GM19238 (cell line): ENCODE data around the gene PDLIM7.

Source experiments
- DNase-seq: peaks from one replicate; pipeline ENCODE4 v3.0.0; 2011; ENCODE audit warnings: low spot score; ENCODE audit not compliant: insufficient read length

PDLIM7 gene

DNA sequence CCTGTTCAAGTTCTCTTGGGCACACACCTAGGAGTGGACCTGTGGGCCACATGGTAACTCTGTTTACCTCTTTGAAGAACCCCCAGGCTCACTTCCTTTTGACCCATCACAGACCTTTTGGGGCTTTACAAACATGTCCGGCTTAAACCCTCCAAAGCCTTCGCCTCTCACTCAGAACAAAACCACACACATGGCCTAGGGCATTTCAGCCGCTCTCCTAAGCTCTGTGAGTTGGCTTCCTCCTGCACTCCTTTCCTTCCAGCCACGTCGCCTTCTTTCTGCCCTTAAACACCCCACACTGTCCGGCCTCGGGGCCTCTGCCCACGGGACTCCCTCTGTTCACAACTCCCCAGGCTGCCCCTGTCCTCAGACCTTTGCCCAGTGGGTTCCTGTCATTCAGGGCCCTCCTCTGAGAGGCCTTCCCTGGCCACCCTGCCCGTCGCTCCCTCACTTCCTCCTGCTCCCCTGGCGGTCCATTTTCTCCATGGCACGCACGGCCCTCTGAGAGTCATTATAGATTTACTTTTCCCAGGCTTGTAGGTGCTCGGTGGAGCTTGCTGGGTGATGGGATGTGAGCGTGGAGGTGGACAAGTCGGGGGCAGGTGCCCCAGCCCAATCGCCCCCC lies 10.3 kb upstream of the PDLIM7 start:
- no peak for DNase-seq

DNA sequence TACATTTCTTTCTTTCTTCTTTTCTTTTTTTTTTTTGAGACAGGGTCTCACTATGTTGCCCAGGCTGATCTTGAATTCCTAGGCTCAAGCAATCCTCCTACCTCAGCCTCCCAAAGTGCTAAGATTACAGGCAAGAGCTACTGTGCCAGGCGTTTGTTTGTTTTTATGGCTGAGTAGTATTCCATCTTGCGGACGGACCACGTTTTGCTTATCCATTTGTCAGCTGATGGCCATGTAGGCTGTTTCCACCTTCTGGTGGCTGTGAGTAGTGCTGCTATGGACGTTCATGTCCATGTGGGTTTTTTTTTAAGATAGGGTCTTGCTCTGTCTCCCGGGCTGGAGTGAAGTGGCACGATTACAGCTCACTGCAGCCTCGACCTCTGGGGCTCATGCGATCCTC lies 9.8 kb upstream of the PDLIM7 start:
- no peak for DNase-seq

DNA sequence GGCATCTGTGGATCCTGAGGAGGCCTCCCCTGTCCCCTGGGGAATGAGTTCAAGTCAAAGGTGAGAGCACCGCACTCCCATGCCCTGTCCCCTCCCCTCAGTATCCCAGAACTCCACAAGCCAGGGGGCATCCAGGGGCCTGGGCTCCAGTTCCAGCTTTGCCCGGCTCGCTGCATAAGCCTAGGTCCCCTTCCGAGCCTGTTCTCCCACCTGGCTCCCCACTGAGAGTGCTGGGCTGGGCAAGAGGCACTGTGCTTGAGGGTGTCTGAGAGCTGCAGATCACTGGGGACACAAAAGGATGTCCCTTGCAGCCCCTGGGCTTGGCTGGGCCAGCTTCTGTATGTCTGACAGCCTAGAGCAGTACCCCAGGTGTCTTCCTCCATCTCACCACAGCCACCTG lies 7.7 kb upstream of the PDLIM7 start:
- DNase-seq: no peak

DNA sequence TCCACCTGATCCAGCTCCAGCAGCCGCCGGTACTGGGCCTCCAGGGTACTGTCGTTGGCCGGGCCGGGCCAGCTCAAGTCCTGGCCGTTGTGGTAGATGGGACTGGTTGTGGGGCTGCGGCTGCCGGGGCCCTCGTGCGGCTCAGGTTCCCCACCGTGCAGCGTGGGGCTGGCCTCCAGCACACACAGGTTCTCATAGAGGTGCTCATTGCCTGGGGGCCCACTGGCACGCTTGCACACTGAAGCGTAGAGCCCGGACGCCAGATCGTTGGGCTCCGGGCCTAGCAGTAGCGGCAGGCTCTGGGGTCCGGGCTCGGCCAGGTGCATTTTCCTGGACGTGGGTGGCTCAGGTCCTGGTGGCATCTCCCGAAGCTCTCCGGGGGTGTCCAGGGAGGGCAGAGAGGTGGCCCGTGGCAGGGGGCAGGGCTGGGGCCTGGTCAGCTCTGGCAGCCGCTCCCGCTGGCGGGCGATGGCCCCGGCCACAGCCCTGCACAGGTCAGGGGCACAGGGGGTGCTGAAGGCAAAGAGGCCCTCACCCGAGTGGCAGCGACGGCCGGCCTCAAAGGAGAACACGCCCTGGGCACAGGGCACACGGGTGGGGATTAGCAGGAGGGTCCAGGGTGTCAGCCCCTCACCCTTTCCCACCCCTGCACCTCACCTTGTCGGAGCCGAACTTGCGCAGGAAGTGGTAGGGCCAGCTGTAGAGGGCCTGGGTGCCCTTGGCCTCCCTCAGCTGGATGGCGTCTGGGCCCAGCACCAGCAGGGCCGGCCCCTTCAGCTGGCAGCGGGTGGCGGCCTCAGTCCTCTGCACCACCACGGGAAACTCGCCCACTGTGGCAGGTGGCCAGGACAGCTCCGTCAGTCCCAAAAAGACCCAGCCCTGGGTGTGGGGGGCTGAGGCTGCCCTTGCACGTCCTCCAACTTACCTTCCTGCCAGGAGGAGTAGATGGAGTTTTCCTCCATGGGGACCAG lies 7.0 kb upstream of the PDLIM7 start:
- no peak for DNase-seq

DNA sequence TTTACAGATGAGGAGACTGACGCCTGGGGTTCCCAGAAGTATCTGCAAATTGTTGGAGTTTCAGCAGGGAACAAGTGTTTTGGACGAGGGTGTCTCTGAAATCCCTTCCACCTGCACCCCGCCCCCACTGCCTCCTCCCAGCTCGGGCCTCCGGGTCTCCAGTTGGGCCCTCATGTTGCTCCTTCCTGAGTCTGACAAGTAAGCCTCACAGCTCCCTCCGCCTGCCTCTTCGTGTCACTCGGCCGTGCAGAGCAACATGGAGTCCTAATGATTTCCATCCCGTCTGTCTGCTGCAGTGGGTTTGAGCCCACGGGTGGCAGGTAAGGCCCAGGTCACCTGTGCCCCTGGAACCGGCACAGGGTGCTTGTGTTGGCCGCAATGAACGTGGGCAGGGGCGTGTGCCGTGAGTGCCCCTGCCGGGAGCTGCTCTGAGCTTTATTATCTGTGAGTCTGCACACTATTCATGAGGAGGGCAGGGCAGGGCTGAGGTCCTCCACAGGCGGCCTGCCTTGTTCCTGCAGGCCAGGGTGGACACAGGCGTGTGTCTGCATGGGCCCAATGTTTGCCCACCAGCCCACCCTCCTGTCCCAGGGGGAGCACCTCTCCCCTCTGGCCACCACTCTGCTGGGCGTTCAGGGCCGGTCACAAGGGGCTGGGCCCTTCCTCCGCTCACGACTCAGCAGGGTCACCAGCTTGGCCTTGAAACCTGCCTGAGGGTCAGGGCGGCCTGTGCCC lies 6.1 kb upstream of the PDLIM7 start:
- DNase-seq: no peak

DNA sequence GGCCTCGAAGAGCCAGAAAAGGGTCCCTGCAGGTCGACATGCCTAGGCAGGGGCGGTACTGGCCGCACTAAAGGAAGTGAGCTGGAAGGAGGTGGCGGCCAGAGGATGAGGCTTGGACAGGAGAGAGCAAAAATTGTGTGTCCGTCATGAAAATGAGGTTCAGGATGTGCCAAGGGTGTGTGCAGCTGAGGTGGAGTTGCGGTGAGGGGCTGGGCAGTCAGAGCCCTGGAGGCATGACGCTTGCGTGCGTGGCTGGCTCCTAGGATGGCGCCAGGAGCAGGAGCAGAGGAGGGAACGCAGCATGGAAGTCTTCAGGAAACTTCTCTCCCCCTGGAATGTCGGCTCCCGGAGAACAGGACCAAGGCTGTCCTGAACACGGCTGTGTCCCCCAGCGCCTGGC lies 5.5 kb upstream of the PDLIM7 start:
- DNase-seq: no peak

DNA sequence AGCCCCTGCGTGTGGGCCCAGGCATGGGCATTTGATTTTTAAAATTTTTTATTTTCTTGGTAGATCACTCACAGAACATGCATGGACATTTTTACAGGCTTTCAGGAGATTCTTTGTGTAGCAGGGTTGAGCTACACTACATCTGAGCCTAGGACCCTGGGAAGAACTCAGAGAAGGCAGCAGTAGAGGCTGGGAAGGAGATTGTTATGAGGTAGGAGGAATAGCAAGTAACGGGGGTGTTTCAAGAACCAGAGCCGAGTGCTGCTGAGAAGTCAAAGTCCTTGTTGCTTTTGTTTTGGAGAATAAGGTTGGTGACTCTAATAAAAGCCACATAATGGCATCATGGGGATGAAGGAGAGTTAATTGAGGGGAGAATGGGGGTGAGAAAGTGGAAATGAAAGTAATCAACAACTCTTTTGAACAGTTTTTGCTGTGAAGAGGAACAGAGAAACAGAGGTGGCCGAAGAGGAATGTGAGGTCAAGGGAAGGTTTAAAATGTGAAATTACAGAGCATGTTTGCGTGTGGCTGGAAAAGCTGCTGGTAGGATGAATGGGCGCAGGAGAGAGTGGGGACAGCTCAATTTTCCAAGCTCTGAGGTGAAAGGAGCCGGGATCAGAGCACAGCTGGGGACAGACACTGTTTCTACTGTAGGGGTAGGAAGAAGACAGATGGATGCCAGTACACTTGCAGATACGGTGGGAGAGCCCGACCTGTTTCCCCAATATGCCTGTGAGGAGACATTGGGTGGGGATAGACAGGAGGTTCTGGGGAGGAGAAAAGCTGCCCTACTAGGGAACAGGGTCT lies 4.7 kb upstream of the PDLIM7 start:
- peak; percentile 63 for DNase-seq

DNA sequence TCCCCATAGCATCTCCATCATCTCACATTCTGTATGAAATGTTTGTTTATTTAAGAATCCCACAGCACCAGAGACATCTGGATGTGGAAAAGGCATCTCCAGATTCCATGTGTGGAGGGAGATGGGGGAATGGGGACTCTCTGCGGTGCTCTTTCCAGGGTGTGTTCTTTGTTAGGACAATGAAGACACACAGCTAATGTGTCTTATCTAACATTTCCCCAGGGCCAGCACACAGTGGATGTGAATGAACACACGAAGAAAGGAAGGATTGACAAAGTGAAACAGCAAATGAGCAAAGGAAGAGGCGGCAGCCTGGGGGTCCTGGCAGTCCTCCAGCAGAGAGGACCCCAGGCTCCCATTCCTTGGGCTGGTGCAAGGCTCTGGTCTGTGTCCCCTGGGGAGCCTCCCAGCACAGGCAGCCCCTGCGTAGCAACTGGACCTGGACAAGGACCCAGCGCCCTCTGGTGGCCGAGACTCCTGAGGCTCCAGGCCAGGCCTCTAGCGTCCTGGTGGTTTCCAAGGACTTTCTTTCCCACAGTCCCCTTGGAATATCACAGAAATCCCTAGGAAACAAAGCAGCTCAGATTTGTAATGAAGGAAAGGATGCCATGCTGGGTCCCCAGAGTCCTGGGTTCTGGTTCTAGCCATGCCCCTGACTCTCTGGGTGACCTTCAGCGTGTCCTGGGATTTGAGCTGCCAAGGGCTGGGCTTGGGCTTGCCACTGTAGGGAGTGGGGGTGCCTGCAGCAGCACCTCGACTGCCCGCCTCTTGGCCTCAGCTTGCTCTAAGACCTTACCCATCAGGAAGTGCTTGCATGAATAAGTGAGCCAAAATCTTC lies 3.5 kb upstream of the PDLIM7 start:
- peak; percentile 80 for DNase-seq

DNA sequence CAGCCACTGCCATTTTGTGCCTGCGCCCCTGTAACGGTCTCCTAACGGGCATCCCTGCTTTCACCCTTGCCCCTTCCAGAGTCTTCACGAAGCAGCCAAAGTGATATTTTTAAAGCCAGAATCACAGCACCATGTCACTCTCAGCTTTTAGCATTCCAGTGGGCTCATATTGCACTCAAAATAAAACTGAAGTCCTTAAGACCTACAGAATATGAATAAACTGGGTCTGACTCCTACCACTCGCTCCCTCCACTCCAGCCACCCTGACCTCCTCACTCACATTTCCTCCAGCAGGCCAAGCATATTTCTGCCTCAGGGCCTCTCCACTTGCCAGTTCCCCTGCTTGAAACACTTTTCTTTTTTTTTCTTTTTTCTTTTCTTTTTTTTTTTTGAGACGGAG lies 2.4 kb upstream of the PDLIM7 start:
- no peak for DNase-seq

DNA sequence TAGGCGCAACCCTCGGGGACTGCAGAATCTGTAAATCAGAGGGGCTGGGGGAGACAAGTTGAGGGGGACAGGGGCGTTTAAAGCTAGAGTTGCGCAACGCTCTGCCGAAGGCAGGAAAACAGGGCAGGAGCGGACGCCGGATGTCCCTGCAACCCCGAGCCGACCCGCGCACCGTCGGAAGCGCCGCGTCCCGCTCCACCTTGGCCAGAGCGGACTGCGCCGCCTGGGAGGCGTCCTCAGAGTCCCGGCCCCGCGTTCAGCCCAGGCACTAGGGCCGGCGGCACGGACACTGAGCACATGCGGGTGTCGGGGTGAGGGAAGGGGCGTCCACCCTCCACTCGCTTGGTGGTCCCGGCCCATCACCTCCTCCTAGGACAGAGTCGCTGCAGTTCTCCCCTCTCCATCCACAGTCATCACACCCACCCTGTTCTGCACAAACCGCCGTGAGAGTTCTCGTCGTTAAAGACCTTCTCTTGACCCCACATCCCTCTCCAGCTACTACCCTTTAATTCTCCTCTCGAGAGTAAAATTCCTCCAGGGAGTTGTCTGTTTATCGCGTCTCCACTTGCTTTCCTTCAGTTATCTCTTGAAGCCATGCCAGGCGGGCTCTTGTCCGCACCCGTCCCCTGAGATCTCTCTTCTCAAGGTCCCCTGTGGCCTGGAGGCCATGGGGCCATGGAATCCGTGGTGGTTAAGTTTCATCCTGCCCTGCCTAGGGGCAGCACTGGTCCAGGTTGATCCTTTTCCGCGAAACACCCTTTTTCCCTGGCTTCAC lies 796 bp upstream of the PDLIM7 start:
- DNase-seq: no peak

DNA sequence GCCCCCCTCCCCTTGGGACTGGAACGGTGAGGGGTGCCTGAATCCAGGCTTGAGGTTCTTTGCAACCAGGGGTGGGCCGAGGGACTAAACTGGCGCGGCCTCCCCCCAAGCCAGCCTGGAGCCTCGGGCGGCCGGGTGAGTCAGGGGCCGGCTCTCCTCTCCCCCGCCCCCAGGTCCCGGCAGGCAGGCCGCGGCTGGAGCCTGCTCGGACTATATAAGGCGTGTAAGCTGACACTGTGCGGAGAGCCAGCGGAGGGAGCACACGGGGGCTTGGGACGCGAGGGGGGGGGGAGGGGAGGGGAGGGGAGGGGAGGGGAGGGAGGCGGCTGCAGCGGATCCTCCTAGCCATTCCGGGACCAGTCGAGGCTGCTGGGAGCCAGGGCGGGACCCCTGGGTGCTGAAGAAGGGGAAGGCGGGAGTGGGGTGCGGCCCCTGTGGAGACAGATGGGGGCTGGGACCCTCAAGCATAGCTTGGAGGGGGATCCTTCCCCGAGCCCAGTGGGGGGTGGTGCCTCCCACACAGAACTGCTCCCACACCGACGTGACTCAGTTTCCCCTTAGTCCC lies 595 bp downstream of the PDLIM7 start:
- no peak for DNase-seq

DNA sequence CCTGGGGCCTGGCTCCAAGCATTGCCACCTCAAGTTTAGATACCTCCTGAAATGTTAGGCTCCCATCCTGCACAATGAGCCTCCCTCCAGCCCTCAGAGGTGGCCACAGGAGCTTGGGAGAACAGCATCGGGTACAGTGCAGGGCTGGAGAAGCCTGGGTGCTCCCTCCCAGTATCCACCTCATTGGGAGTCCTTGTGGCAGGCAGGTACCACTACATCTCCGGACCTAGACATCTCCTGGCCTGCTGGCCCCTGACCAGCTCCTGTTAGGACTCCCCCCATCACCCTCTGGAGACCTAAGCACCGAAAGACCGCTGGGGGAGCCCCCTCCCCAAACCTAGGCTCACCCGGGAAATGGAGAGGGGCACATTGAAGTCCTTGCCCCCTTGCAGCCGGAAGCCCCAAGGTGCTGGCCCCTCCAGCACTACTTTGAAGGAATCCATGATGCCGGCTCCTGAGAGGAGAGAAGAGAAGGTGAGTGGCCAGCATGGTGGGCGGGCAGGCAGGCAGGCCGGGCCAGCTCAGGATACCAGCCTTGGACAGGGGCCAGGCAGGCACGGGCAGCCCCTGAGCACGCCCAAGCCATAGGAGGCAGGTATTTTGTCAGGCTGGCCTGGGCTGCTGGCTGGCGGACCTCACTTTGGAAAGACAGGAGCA lies 1.2 kb downstream of the PDLIM7 start:
- no peak for DNase-seq

DNA sequence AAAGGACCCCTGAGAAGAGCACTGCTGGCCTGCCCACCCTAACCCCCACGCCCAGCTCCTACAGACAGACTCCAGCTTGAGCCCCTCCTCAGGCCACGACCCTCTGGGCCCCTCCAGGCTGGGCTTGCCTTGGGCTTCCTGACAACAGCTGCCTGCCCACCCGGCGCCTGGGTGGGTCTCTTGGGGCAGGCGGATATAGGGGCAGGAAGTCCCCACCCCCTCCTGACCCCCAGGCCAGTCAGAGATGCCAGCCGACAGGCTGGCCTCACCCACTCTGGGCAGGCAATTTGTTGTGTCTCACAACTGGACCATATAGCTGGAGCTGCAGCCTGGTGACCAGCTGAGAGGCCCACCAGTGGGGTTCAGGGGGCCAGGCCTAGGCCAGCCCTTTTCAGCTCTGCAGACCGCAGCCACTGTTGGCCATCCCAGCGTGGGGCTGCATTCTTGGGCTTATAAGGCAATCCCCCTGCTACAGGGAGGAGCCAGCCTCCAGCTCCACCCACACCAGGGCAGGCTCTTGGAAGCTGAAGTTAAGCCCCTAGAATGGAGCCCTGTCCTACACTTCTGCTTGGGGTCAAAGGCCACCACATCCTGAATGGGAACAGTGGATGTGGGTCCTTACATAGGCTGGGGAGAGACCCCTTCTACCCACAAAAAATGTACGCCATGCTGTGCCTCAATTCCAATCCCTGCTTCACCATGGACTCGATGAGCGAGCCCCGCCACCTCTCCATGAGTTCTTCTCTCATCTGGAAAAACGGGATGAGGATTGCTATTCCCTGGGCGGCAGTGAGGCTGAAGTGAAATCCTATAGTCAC lies 2.0 kb downstream of the PDLIM7 start:
- DNase-seq: no peak

DNA sequence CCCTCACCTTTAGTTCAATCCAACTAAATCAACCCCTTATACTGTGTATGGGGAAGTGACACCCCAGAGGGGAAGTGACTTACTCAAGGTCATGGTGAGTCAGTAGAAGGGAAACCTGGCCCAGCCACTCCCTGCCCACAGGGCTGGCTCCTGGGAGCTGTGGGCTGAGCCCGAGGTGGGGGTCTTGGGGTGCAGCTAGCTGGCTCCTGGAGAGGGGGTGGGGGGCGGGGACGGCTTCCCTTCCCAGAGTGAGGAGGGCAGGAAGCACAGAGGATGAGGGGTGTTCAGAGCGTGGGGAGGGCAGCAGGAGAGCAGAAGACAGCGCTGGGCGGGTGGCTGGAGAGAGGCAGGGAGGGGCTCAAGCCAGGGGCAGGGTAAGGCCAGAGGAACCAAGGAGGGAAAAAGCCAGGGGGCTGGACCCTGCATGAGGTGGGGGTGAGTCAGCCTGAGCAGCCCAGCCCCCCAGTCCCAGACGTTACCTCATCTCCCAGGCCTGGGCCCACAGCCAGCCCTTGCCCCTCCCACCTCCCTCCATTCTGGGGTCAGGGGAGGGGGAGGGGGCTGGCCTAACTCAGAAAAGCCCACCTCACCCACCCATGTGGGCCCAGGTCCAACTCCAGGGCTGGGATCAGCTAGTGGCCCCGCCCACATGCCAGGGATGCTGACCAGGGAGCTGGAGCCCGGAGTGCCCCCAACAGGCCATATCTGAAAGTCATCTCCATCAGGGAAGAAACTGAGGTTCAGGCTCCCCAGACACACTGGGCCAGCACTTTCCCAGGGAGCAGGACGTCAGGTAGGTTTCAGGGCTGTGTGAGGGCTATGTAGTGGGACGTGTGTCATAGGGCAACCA lies 2.8 kb downstream of the PDLIM7 start:
- DNase-seq: no peak

DNA sequence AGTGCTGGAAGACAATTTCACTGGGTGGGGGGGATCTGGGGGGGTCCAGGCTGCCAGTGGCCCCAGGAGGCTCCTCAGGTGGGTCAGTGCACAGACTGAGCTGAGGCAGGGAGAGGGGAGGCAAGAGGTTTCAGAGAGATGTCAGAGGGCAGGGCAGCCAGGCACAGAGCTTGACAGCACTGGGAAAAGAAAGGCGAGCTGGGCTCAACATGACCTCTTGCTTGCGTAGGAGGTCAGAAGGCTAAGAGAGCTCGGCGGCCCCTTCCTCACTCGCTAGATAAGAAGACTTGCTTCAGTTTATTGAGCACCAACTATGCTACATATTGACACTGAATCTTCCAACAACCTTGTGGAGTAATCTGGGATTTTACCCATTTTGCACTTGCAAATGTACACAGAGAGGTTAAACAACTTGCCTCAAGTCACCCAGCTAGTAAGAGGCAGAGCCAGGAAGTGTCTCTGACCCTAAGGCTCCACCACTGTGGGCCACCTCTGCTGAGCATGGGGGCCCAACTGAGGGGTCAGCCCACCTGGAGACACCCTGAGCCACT lies 3.5 kb downstream of the PDLIM7 start:
- DNase-seq: no peak

DNA sequence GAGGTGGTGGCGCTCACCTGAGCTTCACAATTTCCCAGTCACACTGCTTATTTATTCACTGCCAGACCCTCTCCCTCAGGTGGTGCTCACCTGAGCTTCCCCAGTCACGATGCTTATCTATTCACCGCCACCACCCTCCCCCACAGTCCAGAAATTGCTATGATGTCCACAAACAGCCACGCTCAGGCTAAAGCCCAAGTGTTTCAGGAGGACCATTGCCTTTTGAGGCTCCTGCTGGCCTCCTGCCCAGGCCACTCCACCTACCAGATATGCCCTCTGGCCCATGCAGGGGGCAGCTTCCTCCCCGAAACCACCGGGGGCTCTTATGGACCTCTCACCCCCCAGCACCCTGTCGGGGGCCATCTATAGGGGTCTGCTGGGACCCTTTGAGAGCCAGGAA lies 4.6 kb downstream of the PDLIM7 start:
- DNase-seq: no peak
